ENCODE measurements around the gene DGAT2.

The DGAT2 gene

DNA sequence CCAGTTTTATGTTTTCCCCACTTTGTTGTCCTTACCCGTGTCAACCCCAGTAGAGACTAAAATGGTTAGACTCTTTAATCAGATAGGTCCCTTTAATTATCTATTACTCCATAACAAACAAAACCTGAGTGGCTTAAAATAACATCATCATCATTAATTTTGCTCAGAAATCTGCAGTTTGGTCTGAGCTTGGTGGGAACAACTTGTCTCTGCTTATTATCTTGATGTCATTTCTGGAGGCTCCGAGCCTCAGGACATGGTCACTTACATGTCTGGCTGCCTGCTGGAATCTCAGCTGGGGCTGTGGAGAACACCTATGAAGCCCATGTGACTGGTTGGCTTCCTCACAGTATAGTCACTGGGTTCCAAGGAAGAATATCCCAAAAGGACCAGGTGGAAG is 73.2 kb downstream of the DGAT2 start:
- no peaks in the 10 kb centered on the region for H3K36me3 ChIP-seq (ENCODE audit: insufficient read depth, low read length)
- no peak overlapping the region for H3K4me3 ChIP-seq
- H3K9me3 ChIP-seq (ENCODE audit: low read depth, low read length), result no peaks in the 10 kb centered on the region
- no peak overlapping the region for H3K27ac ChIP-seq
- no peak for TF ChIP-seq FOXP2 (optimal IDR thresholded peaks at IDR 0.05; ENCODE audit: control extremely low read depth, extremely low read length, insufficient read depth)
- no peak for DNase-seq (ENCODE audit: low read depth, low spot score)
- H3K9ac ChIP-seq (ENCODE audit: insufficient read length), result no peak overlapping the region

GRCh38 chr11:75845324-75845723 is 76.7 kb downstream of the DGAT2 start:
- no peak for DNase-seq (ENCODE audit: low read depth, low spot score)
- H3K27ac ChIP-seq, result no peak overlapping the region
- no peak overlapping the region for H3K9ac ChIP-seq (ENCODE audit: insufficient read length)
- TF ChIP-seq FOXP2 (optimal IDR thresholded peaks at IDR 0.05; ENCODE audit: control extremely low read depth, extremely low read length, insufficient read depth) (no peak), POLR2AphosphoS5 (IDR thresholded peaks at IDR 0.05; ENCODE audit: borderline replicate concordance, low read depth, low read length) (no peak), EZH2 (IDR thresholded peaks at IDR 0.05) (no peak)
- H3K9me3 ChIP-seq (ENCODE audit: low read depth, low read length), result no peaks in the 10 kb centered on the region
- no peaks in the 10 kb centered on the region for H3K36me3 ChIP-seq (ENCODE audit: insufficient read depth, low read length)
- H3K4me3 ChIP-seq, result no peak overlapping the region

GRCh38 chr11:75849894-75850293 is 81.3 kb downstream of the DGAT2 start:
- Histone ChIP-seq H3K4me3 (no peak overlapping the region), H3K9ac (ENCODE audit: insufficient read length) (no peak overlapping the region), H3K9me3 (ENCODE audit: low read depth, low read length) (no peaks in the 10 kb centered on the region), H3K36me3 (ENCODE audit: insufficient read depth, low read length) (no peaks in the 10 kb centered on the region), H3K27ac (no peak overlapping the region)
- DNase-seq (ENCODE audit: low read depth, low spot score), result no peak
- no peak for TF ChIP-seq FOXP2 (optimal IDR thresholded peaks at IDR 0.05; ENCODE audit: control extremely low read depth, extremely low read length, insufficient read depth)
- no peak for TF ChIP-seq EZH2 (IDR thresholded peaks at IDR 0.05)

GRCh38 chr11:75850787-75851186 is 82.2 kb downstream of the DGAT2 start:
- Histone ChIP-seq H3K36me3 (ENCODE audit: insufficient read depth, low read length) (no peaks in the 10 kb centered on the region), H3K9me3 (ENCODE audit: low read depth, low read length) (no peaks in the 10 kb centered on the region), H3K4me3 (no peak overlapping the region), H3K27ac (no peak overlapping the region), H3K9ac (ENCODE audit: insufficient read length) (no peak overlapping the region)
- no peak for DNase-seq (ENCODE audit: low read depth, low spot score)
- TF ChIP-seq EZH2 (IDR thresholded peaks at IDR 0.05) (no peak), FOXP2 (optimal IDR thresholded peaks at IDR 0.05; ENCODE audit: control extremely low read depth, extremely low read length, insufficient read depth) (no peak), POLR2AphosphoS5 (IDR thresholded peaks at IDR 0.05; ENCODE audit: borderline replicate concordance, low read depth, low read length) (no peak)

Data from SK-N-MC (cell line).